K562 (cell line): ENCODE data around the gene NINL. TPM values are rescaled to one million over a fixed set of nuclear protein-coding genes. Genes with fewer than 3 reads are reported as not detected.

Experiments
- BRF1 ChIP-seq: IDR thresholded peaks from 3 replicates; pipeline ENCODE4 v1.6.1; 2011; ENCODE audit warnings: borderline replicate concordance, mild to moderate bottlenecking; ENCODE audit not compliant: insufficient read length; ENCODE audit errors: extremely low read depth
- DPF2 ChIP-seq: fragments of 450-650 bp; IDR thresholded peaks from 2 replicates; pipeline ENCODE4 v1.6.1; 2016
- HDAC3 ChIP-seq: fragments of 450-650 bp; IDR thresholded peaks from 2 replicates; pipeline ENCODE4 v1.6.1; 2018; ENCODE audit warnings: borderline replicate concordance, mild to moderate bottlenecking, moderate library complexity; ENCODE audit not compliant: partially characterized antibody
- KLF10 ChIP-seq: fragments of 250-450 bp; sonication (Bioruptor Pico); IDR thresholded peaks from 2 replicates; pipeline ENCODE4 v1.6.1; 2021; ENCODE audit warnings: matching md5 sums
- L3MBTL2 ChIP-seq: fragments of 450-650 bp; IDR thresholded peaks from 2 replicates; pipeline ENCODE4 v1.6.1; 2016; ENCODE audit warnings: mild to moderate bottlenecking, moderate library complexity
- LARP7 ChIP-seq: fragments of 450-650 bp; IDR thresholded peaks from 2 replicates; pipeline ENCODE4 v1.6.1; 2016
- NFATC3 ChIP-seq: fragments of 450-650 bp; IDR thresholded peaks from 2 replicates; pipeline ENCODE4 v1.6.1; 2017; ENCODE audit warnings: mild to moderate bottlenecking
- OTX1 ChIP-seq: fragments of 450-650 bp; formaldehyde crosslinking; IDR thresholded peaks from 2 replicates; pipeline ENCODE4 v1.4.0; 2022; ENCODE audit warnings: mild to moderate bottlenecking
- PHB2 ChIP-seq: fragments of 450-650 bp; IDR thresholded peaks from 2 replicates; pipeline ENCODE4 v1.6.1; 2017; ENCODE audit warnings: low read depth
- PTRF ChIP-seq: fragments of 450-650 bp; IDR thresholded peaks from 2 replicates; pipeline ENCODE4 v1.6.1; 2016; ENCODE audit warnings: mild to moderate bottlenecking, missing genetic modification characterization, missing compliant biosample characterization
- PYGO2 ChIP-seq: fragments of 450-650 bp; IDR thresholded peaks from 2 replicates; pipeline ENCODE4 v1.6.1; 2016; ENCODE audit warnings: mild to moderate bottlenecking, missing genetic modification characterization, moderate library complexity, missing compliant biosample characterization
- SREBF2 ChIP-seq: sonication (generic); formaldehyde crosslinking; IDR thresholded peaks from 2 replicates; pipeline ENCODE4 v1.4.0; 2020; ENCODE audit warnings: mild to moderate bottlenecking, missing genetic modification reagents
- SRSF1 ChIP-seq: fragments of 200-400 bp; formaldehyde crosslinking; IDR thresholded peaks from 2 replicates; pipeline ENCODE4 v1.6.1; 2017; ENCODE audit warnings: mild to moderate bottlenecking, low read depth, low read length, moderate library complexity
- XRCC5 ChIP-seq: fragments of 200-400 bp; formaldehyde crosslinking; IDR thresholded peaks from 2 replicates; pipeline ENCODE4 v1.6.1; 2017; ENCODE audit warnings: low read depth, mild to moderate bottlenecking, low read length
- ZKSCAN3 ChIP-seq: fragments of 250-450 bp; sonication (Bioruptor Pico); IDR thresholded peaks from 2 replicates; pipeline ENCODE4 v1.4.0; 2020
- ZNF253 ChIP-seq: fragments of 250-450 bp; sonication (Bioruptor Pico); conservative IDR thresholded peaks from 2 replicates; pipeline ENCODE4 v1.6.1; 2021; ENCODE audit warnings: mild to moderate bottlenecking
- ZNF354B ChIP-seq: fragments of 250-450 bp; sonication (Bioruptor Pico); IDR thresholded peaks from 2 replicates; pipeline ENCODE4 v1.4.0; 2020
- ZNF57 ChIP-seq: fragments of 450-650 bp; formaldehyde crosslinking; IDR thresholded peaks from 2 replicates; pipeline ENCODE4 v1.4.0; 2020; ENCODE audit warnings: mild to moderate bottlenecking, moderate library complexity
- ZNF780A ChIP-seq: fragments of 250-450 bp; sonication (Bioruptor Pico); IDR thresholded peaks from 2 replicates; pipeline ENCODE4 v1.5.0; 2021; ENCODE audit warnings: mild to moderate bottlenecking
- polyA plus RNA-seq, 8 experiments: library from polyadenylated mRNA; depleted of rRNA in 4 of 8; stranded (reverse) in 5 of 8; unstranded in 3 of 8; fragments of >200 nt; fragmentation: Nextera tagmentation in 2 of 8; fragmentation: Illumina TruSeq in 1 of 8; extraction: Ambion mirVana in 2 of 8; extraction: Trizol in 1 of 8; gene quantifications; 2 replicates each; pipeline versions ENCODE4 v1.2.1 to v1.2.3, GENCODE V29; 2011 to 2014; ENCODE audit warnings: inconsistent platforms in 1 of 8, missing spikeins in 1 of 8
- total RNA-seq, 7 experiments: library from RNA; depleted of rRNA in 6 of 7; stranded (reverse); fragments of >200 nt in 6 of 7; fragmentation: Illumina TruSeq in 2 of 7; extraction: Trizol in 2 of 7; gene quantifications; 2 replicates each; pipeline versions ENCODE4 v1.2.1 to v1.2.3, GENCODE V29; 2011 to 2021; ENCODE audit warnings: low replicate concordance in 1 of 7
- TF ChIP-seq, protein P1 (sequence below): conservative IDR thresholded peaks from 2 replicates; pipeline ENCODE4 v1.6.1; 2011; ENCODE audit warnings: low read depth, mild to moderate bottlenecking, low read length; ENCODE audit not compliant: control insufficient read depth
- TF ChIP-seq, protein P2 (sequence below): sonication (generic); formaldehyde crosslinking; IDR thresholded peaks from 2 replicates; pipeline ENCODE4 v1.8.1; 2023; ENCODE audit warnings: missing genetic modification reagents, mild to moderate bottlenecking, borderline replicate concordance
- TF ChIP-seq, protein P3 (sequence below): fragments of 450-650 bp; formaldehyde crosslinking; IDR thresholded peaks from 2 replicates; pipeline ENCODE4 v1.4.0; 2020; ENCODE audit warnings: mild to moderate bottlenecking, mixed read lengths

The NINL gene
- total and polyA plus RNA-seq, 9 of the 15 experiments (the other 6 are each of a cell fraction or from before 2014, with no cell fraction given): 0.03 to 0.22 (median 0.05) TPM; not detected in 5

DNA sequence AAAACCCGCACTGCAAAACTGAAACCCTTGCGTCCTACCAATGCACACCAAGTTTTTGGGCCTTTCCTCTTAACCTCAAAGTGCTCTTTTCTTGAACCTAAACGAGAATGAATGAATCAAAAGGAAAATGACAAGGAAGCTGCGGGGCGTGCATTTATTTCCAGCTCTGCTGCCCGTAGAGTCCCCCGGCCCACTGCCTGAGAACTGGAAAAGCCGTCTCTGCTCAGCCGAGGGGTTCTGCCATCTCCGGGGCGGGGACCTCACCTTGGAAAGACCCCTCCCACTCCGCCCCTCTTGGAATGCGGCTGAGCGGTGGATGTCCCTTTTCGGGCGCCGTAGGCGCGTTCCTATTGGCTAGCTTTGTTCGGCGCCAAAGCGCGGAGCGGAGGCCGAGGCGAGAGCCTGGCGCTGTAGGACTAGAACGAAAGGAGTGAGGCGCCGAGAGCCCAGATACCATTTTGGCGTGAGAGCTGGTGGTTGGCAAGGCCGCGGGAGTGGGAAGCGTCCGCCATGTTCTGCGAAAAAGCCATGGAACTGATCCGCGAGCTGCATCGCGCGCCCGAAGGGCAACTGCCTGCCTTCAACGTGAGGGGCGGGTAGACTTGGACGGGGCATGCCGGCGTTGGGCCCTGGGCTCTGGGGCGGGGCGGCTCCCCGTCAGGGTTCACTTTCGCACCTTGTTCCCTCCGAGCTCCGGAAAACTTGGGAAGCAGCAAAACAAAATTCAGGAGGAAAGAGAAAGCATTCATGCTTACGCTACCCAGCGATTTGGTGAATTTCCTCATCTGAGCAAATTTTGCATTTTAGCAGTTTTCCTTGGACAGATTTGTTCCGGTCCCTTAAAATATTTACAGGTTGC lies 177.8 kb downstream of the NINL start, which contains the start of gene GINS1 (continued):
- no peak for TF ChIP-seq ZNF57
- TF ChIP-seq KLF10 (CRISPR knock-in tag): no peak
- no peak for TF ChIP-seq OTX1 (CRISPR knock-in tag)
- TF ChIP-seq SREBF2 (CRISPR knock-in tag): no peak
- no peak for TF ChIP-seq LARP7
- TF ChIP-seq, protein P1, sequence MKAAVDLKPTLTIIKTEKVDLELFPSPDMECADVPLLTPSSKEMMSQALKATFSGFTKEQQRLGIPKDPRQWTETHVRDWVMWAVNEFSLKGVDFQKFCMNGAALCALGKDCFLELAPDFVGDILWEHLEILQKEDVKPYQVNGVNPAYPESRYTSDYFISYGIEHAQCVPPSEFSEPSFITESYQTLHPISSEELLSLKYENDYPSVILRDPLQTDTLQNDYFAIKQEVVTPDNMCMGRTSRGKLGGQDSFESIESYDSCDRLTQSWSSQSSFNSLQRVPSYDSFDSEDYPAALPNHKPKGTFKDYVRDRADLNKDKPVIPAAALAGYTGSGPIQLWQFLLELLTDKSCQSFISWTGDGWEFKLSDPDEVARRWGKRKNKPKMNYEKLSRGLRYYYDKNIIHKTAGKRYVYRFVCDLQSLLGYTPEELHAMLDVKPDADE: no peak
- no peak for TF ChIP-seq HDAC3
- no peak for TF ChIP-seq XRCC5
- TF ChIP-seq PHB2: no peak
- TF ChIP-seq PYGO2 (tag): no peak
- no peak for TF ChIP-seq ZKSCAN3 (CRISPR knock-in tag)
- TF ChIP-seq ZNF780A: no peak
- TF ChIP-seq, protein P2, sequence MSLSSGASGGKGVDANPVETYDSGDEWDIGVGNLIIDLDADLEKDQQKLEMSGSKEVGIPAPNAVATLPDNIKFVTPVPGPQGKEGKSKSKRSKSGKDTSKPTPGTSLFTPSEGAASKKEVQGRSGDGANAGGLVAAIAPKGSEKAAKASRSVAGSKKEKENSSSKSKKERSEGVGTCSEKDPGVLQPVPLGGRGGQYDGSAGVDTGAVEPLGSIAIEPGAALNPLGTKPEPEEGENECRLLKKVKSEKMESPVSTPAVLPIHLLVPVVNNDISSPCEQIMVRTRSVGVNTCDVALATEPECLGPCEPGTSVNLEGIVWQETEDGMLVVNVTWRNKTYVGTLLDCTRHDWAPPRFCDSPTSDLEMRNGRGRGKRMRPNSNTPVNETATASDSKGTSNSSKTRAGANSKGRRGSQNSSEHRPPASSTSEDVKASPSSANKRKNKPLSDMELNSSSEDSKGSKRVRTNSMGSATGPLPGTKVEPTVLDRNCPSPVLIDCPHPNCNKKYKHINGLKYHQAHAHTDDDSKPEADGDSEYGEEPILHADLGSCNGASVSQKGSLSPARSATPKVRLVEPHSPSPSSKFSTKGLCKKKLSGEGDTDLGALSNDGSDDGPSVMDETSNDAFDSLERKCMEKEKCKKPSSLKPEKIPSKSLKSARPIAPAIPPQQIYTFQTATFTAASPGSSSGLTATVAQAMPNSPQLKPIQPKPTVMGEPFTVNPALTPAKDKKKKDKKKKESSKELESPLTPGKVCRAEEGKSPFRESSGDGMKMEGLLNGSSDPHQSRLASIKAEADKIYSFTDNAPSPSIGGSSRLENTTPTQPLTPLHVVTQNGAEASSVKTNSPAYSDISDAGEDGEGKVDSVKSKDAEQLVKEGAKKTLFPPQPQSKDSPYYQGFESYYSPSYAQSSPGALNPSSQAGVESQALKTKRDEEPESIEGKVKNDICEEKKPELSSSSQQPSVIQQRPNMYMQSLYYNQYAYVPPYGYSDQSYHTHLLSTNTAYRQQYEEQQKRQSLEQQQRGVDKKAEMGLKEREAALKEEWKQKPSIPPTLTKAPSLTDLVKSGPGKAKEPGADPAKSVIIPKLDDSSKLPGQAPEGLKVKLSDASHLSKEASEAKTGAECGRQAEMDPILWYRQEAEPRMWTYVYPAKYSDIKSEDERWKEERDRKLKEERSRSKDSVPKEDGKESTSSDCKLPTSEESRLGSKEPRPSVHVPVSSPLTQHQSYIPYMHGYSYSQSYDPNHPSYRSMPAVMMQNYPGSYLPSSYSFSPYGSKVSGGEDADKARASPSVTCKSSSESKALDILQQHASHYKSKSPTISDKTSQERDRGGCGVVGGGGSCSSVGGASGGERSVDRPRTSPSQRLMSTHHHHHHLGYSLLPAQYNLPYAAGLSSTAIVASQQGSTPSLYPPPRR (CRISPR knock-in tag): no peak
- TF ChIP-seq, protein P3, sequence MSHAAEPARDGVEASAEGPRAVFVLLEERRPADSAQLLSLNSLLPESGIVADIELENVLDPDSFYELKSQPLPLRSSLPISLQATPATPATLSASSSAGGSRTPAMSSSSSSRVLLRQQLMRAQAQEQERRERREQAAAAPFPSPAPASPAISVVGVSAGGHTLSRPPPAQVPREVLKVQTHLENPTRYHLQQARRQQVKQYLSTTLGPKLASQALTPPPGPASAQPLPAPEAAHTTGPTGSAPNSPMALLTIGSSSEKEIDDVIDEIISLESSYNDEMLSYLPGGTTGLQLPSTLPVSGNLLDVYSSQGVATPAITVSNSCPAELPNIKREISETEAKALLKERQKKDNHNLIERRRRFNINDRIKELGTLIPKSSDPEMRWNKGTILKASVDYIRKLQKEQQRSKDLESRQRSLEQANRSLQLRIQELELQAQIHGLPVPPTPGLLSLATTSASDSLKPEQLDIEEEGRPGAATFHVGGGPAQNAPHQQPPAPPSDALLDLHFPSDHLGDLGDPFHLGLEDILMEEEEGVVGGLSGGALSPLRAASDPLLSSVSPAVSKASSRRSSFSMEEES (CRISPR knock-in tag): no peak
- TF ChIP-seq PTRF: no peak
- no peak for TF ChIP-seq SRSF1
- TF ChIP-seq BRF1: no peak
- no peak for TF ChIP-seq ZNF354B (CRISPR knock-in tag)
- TF ChIP-seq DPF2: no peak
- TF ChIP-seq L3MBTL2: peak; percentile 94
- no peak for TF ChIP-seq NFATC3
- TF ChIP-seq ZNF253 (CRISPR knock-in tag): no peak
